Renal cortex interstitium (tissue), 11 donors: ENCODE results near the gene CENPP. TPM values are rescaled to one million over a fixed set of nuclear protein-coding genes. Genes with fewer than 3 reads are reported as not detected.

Experiments
- DNase-seq, 11 donors: peaks; one replicate each; pipeline ENCODE4 v3.0.0-alpha.2; 2013; ENCODE audit warnings: low read depth in 9 of 11, low spot score in 4 of 11; ENCODE audit errors: extremely low read depth in 1 of 11
- polyA plus RNA-seq, 3 donors: library from polyadenylated mRNA; unstranded; fragments of 120-200 nt; gene quantifications; one replicate each; pipeline ENCODE4 v1.2.1, GENCODE V29; 2013; ENCODE audit not compliant: insufficient read length in 3 of 3

Gene CENPP
- polyA plus RNA-seq, 3 donors, result 5.5 to 8.3 (median 7.6) TPM

- no peak for DNase-seq
These were observed 114.4 kb downstream of the CENPP start for GRCh38 chr9:92439921-92440750.

GRCh38 chr9:92440751-92441046, 114.9 kb downstream of the CENPP start:
- DNase-seq, result no peak

- DNase-seq, result no peak
These were observed 119.1 kb downstream of the CENPP start for GRCh38 chr9:92444841-92445240.

- no peak for DNase-seq
These were observed 120.8 kb downstream of the CENPP start for GRCh38 chr9:92446536-92446935.

- DNase-seq, result no peak
These were observed 129.5 kb downstream of the CENPP start for GRCh38 chr9:92455217-92455616.

- no peak for DNase-seq
These were observed 131.8 kb downstream of the CENPP start for GRCh38 chr9:92457576-92457975.

- no peak for DNase-seq
These were observed 137.6 kb downstream of the CENPP start for GRCh38 chr9:92463387-92463786.

- DNase-seq, result no peak
These were observed 138.2 kb downstream of the CENPP start for GRCh38 chr9:92463984-92464383.

GRCh38 chr9:92467041-92467440, 141.3 kb downstream of the CENPP start:
- DNase-seq, result no peak

GRCh38 chr9:92467511-92467910, 141.8 kb downstream of the CENPP start:
- no peak for DNase-seq

GRCh38 chr9:92468206-92468605, 142.5 kb downstream of the CENPP start:
- DNase-seq, result no peak

GRCh38 chr9:92474587-92474986, 148.8 kb downstream of the CENPP start:
- DNase-seq, result no peak

- no peak for DNase-seq
These were observed 151.2 kb downstream of the CENPP start for GRCh38 chr9:92476962-92477361.

GRCh38 chr9:92478783-92479182, 153.0 kb downstream of the CENPP start:
- DNase-seq, result no peak

- DNase-seq, result no peak
These were observed 153.6 kb downstream of the CENPP start for GRCh38 chr9:92479346-92479745.

GRCh38 chr9:92480291-92480771, 154.6 kb downstream of the CENPP start:
- DNase-seq, result peak in 1 of 11 donors; percentile 15

- no peak for DNase-seq
These were observed 155.4 kb downstream of the CENPP start for GRCh38 chr9:92480986-92481633.

GRCh38 chr9:92482329-92482728, 156.6 kb downstream of the CENPP start, which contains the start of gene ASPN:
ASPN (minus strand) TSS chr9:92482506.
- peak in 10 of 11 donors; percentile 25 to 79 (median 64) for DNase-seq

- no peak for DNase-seq
These were observed 157.1 kb downstream of the CENPP start for GRCh38 chr9:92482805-92483204.
